Mucosa of rectum (tissue), 2 donors: ENCODE measurements around the gene STK17A.

Experiments used
- H3K27ac ChIP-seq, 2 donors: one replicate each; pipeline ENCODE4 v1.7.0; 2013; ENCODE audit warnings: inconsistent platforms in 2 of 2, low read depth in 2 of 2, low read length in 2 of 2
- H3K27me3 ChIP-seq, 2 donors: one replicate each; pipeline ENCODE4 v1.7.0; 2013; ENCODE audit warnings: low read length in 2 of 2; ENCODE audit not compliant: control insufficient read depth in 2 of 2, insufficient read depth in 2 of 2
- H3K36me3 ChIP-seq, 2 donors: one replicate each; pipeline ENCODE4 v1.7.0; 2013; ENCODE audit warnings: low read length in 2 of 2; ENCODE audit not compliant: control insufficient read depth in 2 of 2, insufficient read depth in 2 of 2
- H3K4me1 ChIP-seq, 2 donors: one replicate each; pipeline ENCODE4 v1.7.0; 2013; ENCODE audit warnings: low read length in 2 of 2, mild to moderate bottlenecking in 1 of 2; ENCODE audit not compliant: control insufficient read depth in 2 of 2, insufficient read depth in 2 of 2
- H3K4me3 ChIP-seq, 2 donors: one replicate each; pipeline ENCODE4 v1.7.0; 2013; ENCODE audit warnings: low read length in 2 of 2
- H3K9ac ChIP-seq, 2 donors: one replicate each; pipeline ENCODE4 v1.7.0; 2013; ENCODE audit warnings: low read length in 2 of 2, low read depth in 1 of 2, mild to moderate bottlenecking in 1 of 2
- H3K9me3 ChIP-seq, 2 donors: one replicate each; pipeline ENCODE4 v1.7.0; 2013; ENCODE audit warnings: low read length in 2 of 2; ENCODE audit not compliant: control insufficient read depth in 2 of 2
- donor health status: healthy.
- donor health status: Normal muscosa, but diverticular disease.

The STK17A gene

DNA sequence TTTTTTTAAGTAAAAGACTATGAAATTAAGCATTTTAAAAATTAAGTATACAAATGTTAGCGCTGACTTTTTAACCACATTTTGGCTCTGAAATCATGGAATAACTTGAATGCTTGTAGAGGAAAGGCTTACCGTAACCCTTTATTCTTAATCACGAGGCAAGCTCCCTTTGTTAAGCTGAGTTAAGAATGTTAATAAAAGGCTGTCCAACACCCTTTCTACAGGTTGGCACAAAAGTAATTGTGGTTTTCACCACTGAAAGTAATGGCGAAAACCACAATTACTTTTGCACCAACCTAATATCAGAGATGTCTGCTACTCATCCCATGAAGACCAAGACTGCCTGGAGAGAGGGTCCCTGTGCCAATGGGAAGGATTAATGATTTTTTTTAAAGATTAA, 70.6 kb downstream of the STK17A start:
- H3K4me1 ChIP-seq: peaks cover 20% of the 10 kb centered on the region in 2 donors
- no peak overlapping the region for H3K27ac ChIP-seq
- H3K9ac ChIP-seq: no peak overlapping the region
- H3K9me3 ChIP-seq: no peaks in the 10 kb centered on the region
- no peaks in the 10 kb centered on the region for H3K36me3 ChIP-seq
- no peak overlapping the region for H3K4me3 ChIP-seq
- H3K27me3 ChIP-seq: no peaks in the 10 kb centered on the region

DNA sequence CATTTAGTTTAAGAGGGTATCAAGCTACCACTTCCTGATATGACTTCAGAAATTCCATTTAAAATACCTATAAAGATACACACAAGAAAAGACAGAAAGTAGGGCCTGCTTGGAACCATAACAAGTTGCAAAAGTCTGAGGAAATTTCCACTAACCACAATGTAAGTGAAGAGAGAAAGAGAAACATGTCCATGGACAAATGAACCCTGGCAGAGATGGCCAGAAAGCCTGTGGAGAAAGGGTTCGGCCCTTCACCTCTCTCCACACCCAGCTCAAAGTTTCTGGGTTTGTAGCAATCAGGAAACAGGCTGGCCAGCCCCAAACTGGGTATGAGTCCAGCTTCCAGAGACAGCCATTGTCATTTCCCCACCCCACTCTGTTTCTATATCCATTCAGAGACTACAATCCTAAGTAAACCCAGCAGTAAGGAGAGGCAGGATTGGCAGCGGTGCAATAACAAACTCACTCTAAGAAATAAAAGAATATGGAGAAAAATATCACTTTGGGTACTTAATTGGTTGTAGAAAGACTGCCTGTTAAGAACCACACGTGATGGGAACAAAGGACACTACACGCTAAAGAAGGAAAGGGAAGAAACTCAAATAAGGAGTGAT, 71.1 kb downstream of the STK17A start:
- Histone ChIP-seq H3K9me3 (no peaks in the 10 kb centered on the region), H3K27me3 (no peaks in the 10 kb centered on the region), H3K27ac (peak overlapping the region in 1 of 2 donors; percentile 21), H3K4me3 (no peak overlapping the region), H3K9ac (no peak overlapping the region), H3K36me3 (no peaks in the 10 kb centered on the region), H3K4me1 (peaks cover 15 to 18% of the 10 kb centered on the region in 2 donors)

DNA sequence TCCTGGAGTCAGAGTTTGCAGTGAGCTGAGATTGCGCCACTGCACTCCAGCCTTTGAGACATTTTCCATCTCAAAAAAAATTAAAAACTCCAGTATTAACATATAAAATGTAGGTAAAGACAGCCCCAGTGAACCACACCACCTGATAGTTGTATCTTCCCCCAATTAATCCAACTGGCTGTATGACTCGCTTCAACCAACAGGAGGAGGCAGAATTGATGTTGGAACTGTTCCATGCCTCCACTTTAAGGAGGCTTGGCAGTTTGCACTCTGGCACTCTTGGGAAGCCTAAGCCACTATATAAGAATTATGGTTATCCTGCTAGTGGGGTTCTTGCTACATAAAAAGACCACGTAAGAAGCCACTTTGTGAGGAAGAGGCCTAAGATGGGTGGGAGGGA, 72.7 kb downstream of the STK17A start:
- H3K4me1 ChIP-seq: peaks cover 11 to 14% of the 10 kb centered on the region in 2 donors
- H3K9me3 ChIP-seq: no peaks in the 10 kb centered on the region
- no peak overlapping the region for H3K27ac ChIP-seq
- H3K36me3 ChIP-seq: no peaks in the 10 kb centered on the region
- no peaks in the 10 kb centered on the region for H3K27me3 ChIP-seq
- H3K9ac ChIP-seq: no peak overlapping the region
- H3K4me3 ChIP-seq: no peak overlapping the region

DNA sequence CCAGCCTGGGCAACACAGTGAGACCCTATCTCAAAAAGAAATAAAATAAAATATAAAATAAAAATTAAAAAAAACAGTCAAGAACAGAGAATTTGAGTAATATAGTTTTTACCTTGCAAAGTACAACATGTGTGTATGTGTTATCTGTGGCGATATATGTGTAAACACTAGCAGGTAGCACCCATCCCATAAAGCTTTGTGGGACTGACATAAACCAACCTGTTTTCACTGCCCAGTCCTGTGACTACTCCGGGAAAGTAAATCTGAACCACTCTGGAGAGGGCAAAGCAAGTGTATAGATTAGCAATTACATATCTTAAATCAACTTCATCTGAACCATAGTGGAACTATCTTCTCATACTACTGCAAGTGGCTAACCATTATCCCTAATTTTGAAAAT, 74.1 kb downstream of the STK17A start:
- no peak overlapping the region for H3K27ac ChIP-seq
- H3K4me1 ChIP-seq: peaks cover 7 to 8% of the 10 kb centered on the region in 2 donors
- no peaks in the 10 kb centered on the region for H3K9me3 ChIP-seq

DNA sequence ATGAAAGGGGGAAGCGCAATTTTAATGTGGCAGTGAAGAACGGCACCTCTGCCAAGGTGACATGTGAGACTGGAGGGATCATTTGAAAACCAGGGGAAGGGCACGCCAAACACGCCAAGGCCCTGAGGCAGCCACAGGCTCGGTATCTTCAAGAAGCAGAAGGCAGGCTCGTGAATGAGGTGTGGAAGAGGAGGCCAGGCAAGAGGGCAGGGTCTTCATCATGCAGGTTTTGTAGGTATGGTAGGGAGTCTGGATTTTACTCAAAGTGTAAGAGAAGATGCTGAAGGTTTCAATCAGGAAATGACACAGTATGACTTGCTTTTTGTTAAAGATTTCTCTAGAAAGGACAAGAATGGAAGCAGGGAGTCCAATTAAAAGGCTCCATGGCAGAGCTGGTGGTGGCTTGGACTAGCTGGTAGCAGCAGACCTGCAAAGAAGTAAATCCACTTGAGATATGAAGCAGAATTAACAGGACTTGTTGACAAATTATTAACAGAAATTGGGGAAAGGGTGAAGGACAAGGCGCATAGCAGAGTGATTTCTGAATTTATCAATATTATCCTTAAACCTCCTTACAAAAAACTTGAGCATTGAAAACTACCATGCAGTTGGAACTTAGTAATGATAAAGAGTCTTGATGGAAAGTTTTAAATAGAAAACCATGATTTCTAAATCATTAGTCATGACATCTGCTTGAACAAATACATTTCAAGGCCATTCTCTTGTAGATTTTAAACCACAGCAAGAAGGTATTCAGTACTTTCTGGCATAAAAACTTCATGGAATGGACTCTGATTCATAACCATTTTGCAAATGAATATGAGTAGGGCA, 76.0 kb downstream of the STK17A start:
- H3K27me3 ChIP-seq: no peaks in the 10 kb centered on the region
- no peaks in the 10 kb centered on the region for H3K9me3 ChIP-seq
- no peak overlapping the region for H3K4me3 ChIP-seq
- H3K4me1 ChIP-seq: peaks cover 4% of the 10 kb centered on the region in 2 donors
- H3K36me3 ChIP-seq: no peaks in the 10 kb centered on the region
- H3K9ac ChIP-seq: no peak overlapping the region
- no peak overlapping the region for H3K27ac ChIP-seq

More for the DNA sequence above, 74.1 kb downstream of the STK17A start:
- Histone ChIP-seq H3K36me3 (no peaks in the 10 kb centered on the region), H3K4me3 (no peak overlapping the region), H3K27me3 (no peaks in the 10 kb centered on the region), H3K9ac (no peak overlapping the region)

DNA sequence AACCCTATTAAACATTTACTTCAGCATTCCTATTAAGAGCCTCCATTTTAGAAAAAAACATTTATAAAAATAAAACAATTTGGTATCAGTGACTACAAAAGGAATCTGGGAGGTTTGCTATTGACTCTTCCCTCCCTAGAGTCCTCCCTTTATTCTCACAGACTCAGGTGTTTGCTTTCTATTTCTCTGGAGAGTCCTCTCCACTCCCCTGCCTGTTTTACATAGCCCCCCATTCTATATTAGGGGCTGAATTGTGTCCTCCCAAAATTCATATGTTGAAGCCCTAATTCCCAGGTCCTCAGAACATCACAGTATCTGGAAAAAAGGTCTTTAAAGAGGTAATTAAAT, 76.6 kb downstream of the STK17A start:
- H3K27ac ChIP-seq: no peak overlapping the region
- H3K36me3 ChIP-seq: no peaks in the 10 kb centered on the region
- H3K9me3 ChIP-seq: no peaks in the 10 kb centered on the region
- no peak overlapping the region for H3K4me3 ChIP-seq
- no peak overlapping the region for H3K9ac ChIP-seq
- H3K4me1 ChIP-seq: no peaks in the 10 kb centered on the region
- no peaks in the 10 kb centered on the region for H3K27me3 ChIP-seq

DNA sequence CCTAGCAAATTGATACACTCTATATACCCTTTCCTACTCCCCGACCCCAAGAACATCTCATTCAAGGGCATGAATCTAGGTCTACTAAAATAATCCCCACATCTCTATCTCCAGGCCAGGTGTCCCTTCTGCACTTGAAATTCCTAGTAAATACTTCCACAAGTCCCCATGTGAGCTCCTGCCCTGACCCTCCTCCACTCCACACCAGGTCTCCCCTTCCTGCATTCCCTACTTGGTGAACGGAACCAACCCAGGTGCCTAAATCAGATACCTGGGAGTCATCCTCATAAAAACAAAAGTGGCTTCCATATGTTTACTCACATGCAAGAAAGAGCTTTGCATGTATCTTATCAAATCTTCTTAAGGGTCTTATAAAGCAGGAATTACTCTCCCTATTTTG, 77.2 kb downstream of the STK17A start:
- H3K36me3 ChIP-seq: no peaks in the 10 kb centered on the region
- no peak overlapping the region for H3K9ac ChIP-seq
- no peak overlapping the region for H3K27ac ChIP-seq
- no peaks in the 10 kb centered on the region for H3K27me3 ChIP-seq
- no peaks in the 10 kb centered on the region for H3K9me3 ChIP-seq
- H3K4me1 ChIP-seq: no peaks in the 10 kb centered on the region
- no peak overlapping the region for H3K4me3 ChIP-seq

DNA sequence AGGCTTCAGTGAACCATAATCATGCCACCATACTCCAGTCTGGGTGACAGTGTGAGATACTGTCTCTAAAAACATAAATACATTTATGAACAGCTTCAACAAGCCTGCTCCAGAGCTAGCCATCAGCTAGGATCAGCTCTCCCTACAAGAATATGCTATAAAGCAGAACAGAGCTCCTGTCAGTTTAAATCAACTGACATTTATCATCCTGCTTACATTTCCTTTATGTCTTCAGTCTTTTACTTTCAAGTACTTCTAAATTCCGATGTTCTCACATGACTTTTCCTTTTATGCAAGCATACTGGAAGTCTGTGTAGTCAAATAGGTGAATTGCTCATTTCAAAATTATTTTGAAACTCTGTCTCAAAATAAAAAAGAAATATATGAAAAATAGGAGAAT, 81.8 kb downstream of the STK17A start:
- Histone ChIP-seq H3K9ac (no peak overlapping the region), H3K4me3 (no peak overlapping the region), H3K4me1 (no peaks in the 10 kb centered on the region), H3K27ac (no peak overlapping the region), H3K27me3 (no peaks in the 10 kb centered on the region), H3K36me3 (no peaks in the 10 kb centered on the region), H3K9me3 (no peaks in the 10 kb centered on the region)

DNA sequence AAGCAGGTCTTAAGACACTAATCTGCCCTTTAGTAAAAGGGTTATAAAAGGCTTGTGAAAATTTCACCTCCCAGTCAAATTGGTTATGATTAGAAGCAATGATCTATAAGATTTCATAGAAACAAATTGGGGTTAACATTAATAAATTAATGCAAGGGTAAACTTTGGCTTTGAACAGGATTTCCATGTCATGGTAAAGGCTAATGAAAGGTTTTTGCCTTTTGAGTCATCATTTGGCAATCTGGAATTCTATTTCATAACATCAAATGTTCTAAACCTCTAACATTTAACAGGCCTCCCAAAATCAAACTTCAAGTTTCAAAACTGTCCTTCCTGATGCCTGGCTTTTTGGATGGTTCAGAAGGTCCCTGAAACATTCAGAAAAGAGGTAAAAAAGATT, 84.0 kb downstream of the STK17A start:
- no peak overlapping the region for H3K4me3 ChIP-seq
- H3K9ac ChIP-seq: no peak overlapping the region
- H3K27ac ChIP-seq: no peak overlapping the region

DNA sequence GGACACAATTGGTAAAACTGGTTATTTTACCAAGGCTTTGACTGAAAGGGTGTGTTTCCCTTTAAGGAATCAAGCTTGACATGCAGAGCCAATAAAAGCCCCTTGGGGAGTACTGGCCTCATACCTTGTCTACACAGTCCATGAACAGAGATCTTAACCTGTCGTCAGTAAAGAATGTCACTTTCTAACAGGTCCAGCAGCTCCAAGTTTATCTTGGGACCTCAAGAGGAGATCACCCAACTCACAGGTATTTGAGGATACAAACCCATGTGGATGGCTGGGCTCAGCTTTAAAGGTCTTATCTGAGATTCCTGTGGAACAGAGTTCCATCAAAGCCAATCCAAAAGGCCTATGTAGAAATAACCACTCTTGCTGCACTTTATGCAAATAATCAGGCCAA, 85.1 kb downstream of the STK17A start:
- H3K4me1 ChIP-seq: no peaks in the 10 kb centered on the region
- H3K4me3 ChIP-seq: no peak overlapping the region
- no peaks in the 10 kb centered on the region for H3K9me3 ChIP-seq
- H3K36me3 ChIP-seq: no peaks in the 10 kb centered on the region
- H3K27me3 ChIP-seq: no peaks in the 10 kb centered on the region
- H3K27ac ChIP-seq: no peak overlapping the region
- no peak overlapping the region for H3K9ac ChIP-seq

More for the DNA sequence above, 84.0 kb downstream of the STK17A start:
- Histone ChIP-seq H3K9me3 (no peaks in the 10 kb centered on the region), H3K4me1 (no peaks in the 10 kb centered on the region), H3K27me3 (no peaks in the 10 kb centered on the region), H3K36me3 (no peaks in the 10 kb centered on the region)
